ENCODE data around the gene RNF181. TPM values are rescaled to one million over a fixed set of nuclear protein-coding genes. Genes with fewer than 3 reads are reported as not detected.

RNF181 gene
- total and polyA plus RNA-seq, 2 donors (not counting 3 experiments of a cell fraction or from before 2014, with no cell fraction given): 142 to 629 TPM

GRCh38 chr2:85582492-85582891 is 13.1 kb upstream of the RNF181 start:
- Histone ChIP-seq H3K4me1 (ENCODE audit: control insufficient read depth, extremely low read depth, insufficient read depth, low read length) (peaks cover 42% of the 10 kb centered on the region), H3K9ac (replicated peaks; ENCODE audit: extremely low read depth, insufficient read depth, low read length) (no peak overlapping the region), H2AFZ (ENCODE audit: low read depth, low read length) (no peak overlapping the region), H3K4me2 (ENCODE audit: insufficient read depth, low read length) (no peak overlapping the region), H3K79me2 (ENCODE audit: control insufficient read depth, insufficient read depth, low read length) (peaks cover 8% of the 10 kb centered on the region), H3K4me3 (replicated peaks in 1 of 3; ENCODE audit: insufficient read depth in 1 of 3, low read depth in 1 of 3, low read length in 3 of 3) (no peak overlapping the region), H4K20me1 (replicated peaks; ENCODE audit: control insufficient read depth, extremely low read depth, insufficient read depth, low read length) (no peaks in the 10 kb centered on the region), H3K36me3 (ENCODE audit: control insufficient read depth in 2 of 2, extremely low read depth in 1 of 2, insufficient read depth in 2 of 2, low read length in 2 of 2) (no peaks in the 10 kb centered on the region), H3K27ac (ENCODE audit: insufficient read depth, low read depth, low read length) (no peak overlapping the region), H3K9me3 (replicated peaks; ENCODE audit: control insufficient read depth, insufficient read depth, low read length) (no peaks in the 10 kb centered on the region), H3K9me1 (replicated peaks; ENCODE audit: control insufficient read depth, extremely low read depth, insufficient read depth, low read length) (no peaks in the 10 kb centered on the region), H3K27me3 (ENCODE audit: control insufficient read depth in 2 of 2, insufficient read depth in 2 of 2, low read length in 2 of 2) (no peaks in the 10 kb centered on the region)
- POLR2A ChIA-PET: no interaction called here
- dilution Hi-C loops (cut with MboI; ENCODE audit: extremely low pct_ligation_motif_present, low sequenced_read_pairs): no loop called here
- no peak for FAIRE-seq
- no TSS peak for BruUV-seq (replicated peaks)
- no peak for DNase-seq (ENCODE audit: low read depth, low spot score)
- CTCF ChIA-PET: interaction anchor here (1.5 kb wide), 1 partner anchor 13 kb away, joined by 3 read pairs; the partner anchor contains the start of gene RNF181
- intact Hi-C loops (cut with micrococcal nuclease): no loop called here
- TF ChIP-seq POLR2AphosphoS5 (IDR thresholded peaks at IDR 0.05; ENCODE audit: insufficient read depth, low read depth, low read length): no peak
- TF ChIP-seq CTCF (IDR thresholded peaks at IDR 0.05; ENCODE audit: extremely low read depth in 1 of 2, insufficient read depth in 1 of 2, low read depth in 1 of 2, low read length in 2 of 2): no peak
- TF ChIP-seq MYC (IDR thresholded peaks at IDR 0.05; ENCODE audit: low read depth, low read length): no peak
- TF ChIP-seq GATA2 (IDR thresholded peaks at IDR 0.05; ENCODE audit: insufficient read depth, insufficient read length, low read depth, low read length): no peak

Data from endothelial cell of umbilical vein (primary cell).